Fibroblast of peridontal ligament (primary cell): ENCODE data around the gene GNB5.
"Not testable (repeated sequence)": the region's sequence is repeated elsewhere in the genome, so short reads cannot be mapped to it uniquely, and the experiment has no call there.

Experiments
- DNase-seq: peaks from one replicate; pipeline ENCODE4 v3.0.0-alpha.2; 2010; ENCODE audit errors: extremely low read depth

Gene GNB5

GRCh38 chr15:52113708-52114107 lies 77.5 kb downstream of the GNB5 start:
- no peak for DNase-seq

- DNase-seq, result no peak
Observed at GRCh38 chr15:52113235-52113634, 78.0 kb downstream of the GNB5 start.

GRCh38 chr15:52112203-52112750 lies 78.9 kb downstream of the GNB5 start:
- no peak for DNase-seq

- no peak for DNase-seq
Observed at GRCh38 chr15:52111517-52112202, 79.5 kb downstream of the GNB5 start.

GRCh38 chr15:52109559-52110451 lies 81.4 kb downstream of the GNB5 start:
- no peak for DNase-seq

- no peak for DNase-seq
Observed at GRCh38 chr15:52107238-52107637, 84.0 kb downstream of the GNB5 start.

GRCh38 chr15:52106641-52107040 lies 84.6 kb downstream of the GNB5 start:
- DNase-seq, result no peak

GRCh38 chr15:52105846-52106245 lies 85.3 kb downstream of the GNB5 start:
- no peak for DNase-seq

- no peak for DNase-seq
Observed at GRCh38 chr15:52104532-52105004, 86.6 kb downstream of the GNB5 start.

GRCh38 chr15:52103217-52104207 lies 87.7 kb downstream of the GNB5 start:
- DNase-seq, result peak; percentile 91

GRCh38 chr15:52102463-52102862 lies 88.7 kb downstream of the GNB5 start:
- peak; percentile 84 for DNase-seq

- DNase-seq, result no peak
Observed at GRCh38 chr15:52101542-52102323, 89.5 kb downstream of the GNB5 start.

- DNase-seq, result peak; percentile 89
Observed at GRCh38 chr15:52100807-52101442, 90.3 kb downstream of the GNB5 start.

GRCh38 chr15:52099651-52100272 lies 91.4 kb downstream of the GNB5 start:
- no peak for DNase-seq

GRCh38 chr15:52098323-52098722 lies 92.9 kb downstream of the GNB5 start:
- DNase-seq, result no peak

GRCh38 chr15:52097180-52097579 lies 94.0 kb downstream of the GNB5 start:
- no peak for DNase-seq

GRCh38 chr15:52096536-52096935 lies 94.7 kb downstream of the GNB5 start:
- not testable (repeated sequence) for DNase-seq

- peak; percentile 98 for DNase-seq
Observed at GRCh38 chr15:52095597-52096262, 95.5 kb downstream of the GNB5 start.
